Activated CD4-positive, alpha-beta memory T cell treated with anti-CD3 and anti-CD28 coated beads for 36 hours (primary cell): ENCODE data around the gene ZNF138. TPM values are rescaled to one million over a fixed set of nuclear protein-coding genes. Genes with fewer than 3 reads are reported as not detected.
A peak's percentile ranks its signal among the peaks of the same experiment; 100 is the strongest.
"Not testable (repeated sequence)": the region's sequence is repeated elsewhere in the genome, so short reads cannot be mapped to it uniquely, and the experiment has no call there.

ENCODE experiments used
- CTCF ChIA-PET: fragments of 350-600 bp; sonication (Branson Sonifier 250); formaldehyde crosslinking; loops from one replicate; lab custom pipeline; 2021; ENCODE audit warnings: antibody characterized with exemption, inconsistent platforms; lab: Charles Lee
- POLR2A ChIA-PET: fragments of 350-600 bp; sonication (Branson Sonifier 250); formaldehyde crosslinking; loops from one replicate; lab custom pipeline; 2021; ENCODE audit warnings: antibody characterized with exemption; lab: Charles Lee
- DNase-seq: peaks from one replicate; pipeline ENCODE4 v3.0.0-alpha.2; 2020
- H3K27ac Mint-ChIP-seq: one replicate; pipeline ENCODE4 v1.8.0; 2021; ENCODE audit warnings: mixed read lengths
- H3K27me3 Mint-ChIP-seq: one replicate; pipeline ENCODE4 v1.8.0; 2021; ENCODE audit warnings: mixed read lengths
- H3K36me3 Mint-ChIP-seq: one replicate; pipeline ENCODE4 v1.8.0; 2021; ENCODE audit warnings: mixed read lengths
- H3K4me1 Mint-ChIP-seq: one replicate; pipeline ENCODE4 v1.8.0; 2021; ENCODE audit warnings: low read depth, mixed read lengths
- H3K4me3 Mint-ChIP-seq: one replicate; pipeline ENCODE4 v1.8.0; 2021; ENCODE audit warnings: mild to moderate bottlenecking, mixed read lengths
- H3K9me3 Mint-ChIP-seq: one replicate; pipeline ENCODE4 v1.8.0; 2021; ENCODE audit warnings: mixed read lengths
- intact Hi-C: fragments of 100-400 bp; cut with micrococcal nuclease; formaldehyde crosslinking; loops from one replicate; pipeline ENCODE4 v1.15.1; 2023
- total RNA-seq, 2 experiments: library from RNA; stranded (reverse); gene quantifications; one replicate each; pipeline ENCODE4 v1.2.3, GENCODE V29; 2021

ZNF138 gene
- 10 to 100 TPM; 10.3 to 10.5 TPM for total RNA-seq

DNA sequence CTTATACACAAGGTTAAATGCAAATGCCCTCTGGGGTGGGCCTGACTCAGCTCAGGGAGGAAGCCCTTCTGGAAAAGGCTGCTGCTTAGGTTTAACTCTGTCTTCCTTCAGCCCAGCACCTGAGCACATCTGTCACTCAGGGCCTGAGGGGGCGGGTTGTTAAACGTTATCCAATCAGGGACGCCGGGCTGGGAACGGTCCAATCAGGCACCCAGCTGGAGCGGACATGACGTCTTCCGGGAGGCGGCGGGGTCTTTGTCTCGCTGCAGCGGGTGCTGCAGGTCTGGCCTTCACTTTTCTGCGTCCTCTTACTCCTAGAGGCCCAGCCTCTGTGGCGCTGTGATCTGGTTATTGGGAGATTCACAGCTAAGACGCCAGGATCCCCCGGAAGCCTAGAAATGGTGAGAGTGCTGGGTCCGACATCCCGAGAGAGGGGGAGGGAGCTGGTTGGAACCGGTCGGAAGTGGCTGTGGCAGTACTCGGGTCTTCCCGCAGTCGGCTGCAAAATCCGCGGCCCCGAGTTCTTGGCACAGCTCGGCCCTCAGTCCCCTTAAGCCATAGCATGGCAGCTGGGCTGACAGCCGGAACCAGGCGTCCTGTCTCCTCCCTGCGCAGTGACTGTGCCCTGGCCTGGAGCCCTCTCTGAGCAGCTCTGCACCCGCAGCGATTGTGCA is at the start of gene ZNF138:
ZNF138 (plus strand) TSS at position 258 of the 674 bp plus-strand sequence; CDS start at position 399, 141 bp downstream.
- Mint-ChIP-seq H3K4me3 (peak within 1 kb of the TSS; percentile 99), H3K36me3 (peaks cover 16% of the 10 kb centered on the region), H3K9me3 (no peaks in the 10 kb centered on the region), H3K27me3 (no peaks in the 10 kb centered on the region), H3K4me1 (peaks cover 18% of the 10 kb centered on the region), H3K27ac (peak within 1 kb of the TSS; percentile 97)
- peak; percentile 97 for DNase-seq
- ChIA-PET CTCF (interaction anchor here (1.2 kb wide), 2 partner anchors 13 to 109 kb away, joined by 3 to 4 read pairs; partner anchors contain the start of gene ZNF273), POLR2A (interaction anchor here (0.6 to 1.6 kb wide), 7 partner anchors 10 to 487 kb away, joined by 3 to 10 read pairs (median 3); partner anchors contain the start of genes ERV3-1, ZNF107, ZNF273 and ZNF736)
- intact Hi-C loops: loop anchor here (1.0 to 10.0 kb wide), 7 partner anchors 93 to 578 kb away; partner anchors contain the start of genes ERV3-1, ZNF107, ZNF273 and ZNF680

DNA sequence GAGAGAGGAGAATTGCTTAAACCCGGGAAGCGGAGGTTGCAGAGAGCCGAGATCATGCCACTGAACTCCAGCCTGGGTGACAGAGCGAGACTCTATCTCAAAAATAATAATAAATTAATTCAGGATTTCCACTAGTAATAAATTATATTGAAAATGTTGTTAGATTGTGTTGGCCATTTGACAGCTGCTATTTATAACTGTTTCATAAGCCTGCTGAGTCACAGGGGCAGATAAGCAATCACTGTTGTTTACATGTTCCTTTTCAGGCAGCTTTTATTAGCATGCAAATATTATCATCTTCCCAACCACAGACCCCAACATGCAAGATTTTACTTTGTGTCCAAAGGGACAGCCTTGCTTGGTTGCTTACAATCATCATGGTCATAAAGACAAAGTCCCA is 49.5 kb upstream of the ZNF138 start:
- no peak overlapping the region for H3K27ac Mint-ChIP-seq
- H3K9me3 Mint-ChIP-seq: peaks cover 20% of the 10 kb centered on the region
- ChIA-PET POLR2A (no interaction called here), CTCF (no interaction called here)
- H3K36me3 Mint-ChIP-seq: no peaks in the 10 kb centered on the region
- no peaks in the 10 kb centered on the region for H3K27me3 Mint-ChIP-seq
- H3K4me3 Mint-ChIP-seq: no peak overlapping the region
- intact Hi-C loops: no loop called here
- no peaks in the 10 kb centered on the region for H3K4me1 Mint-ChIP-seq
- DNase-seq: no peak

DNA sequence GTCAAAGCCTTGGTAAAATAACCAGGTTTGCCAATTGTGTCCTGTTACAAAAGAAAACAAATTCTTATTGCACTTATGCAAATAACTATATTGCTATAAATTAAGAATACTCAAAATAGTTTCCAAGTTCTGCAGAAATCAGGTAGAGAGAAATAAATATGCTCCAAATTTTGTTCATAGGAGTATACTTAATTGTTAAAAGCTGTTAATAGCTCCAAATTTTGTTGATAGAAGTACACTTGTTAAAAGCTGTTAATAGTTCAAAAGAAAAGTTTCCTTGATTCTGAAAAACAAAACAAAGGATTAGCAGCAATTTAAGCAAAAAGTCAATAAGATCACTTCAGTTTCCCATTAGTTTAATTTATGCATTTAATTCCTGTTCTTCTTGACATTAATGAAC is 46.4 kb upstream of the ZNF138 start:
- CTCF ChIA-PET: no interaction called here
- no peaks in the 10 kb centered on the region for H3K4me1 Mint-ChIP-seq
- no peak for DNase-seq
- H3K27ac Mint-ChIP-seq: no peak overlapping the region
- H3K27me3 Mint-ChIP-seq: no peaks in the 10 kb centered on the region
- POLR2A ChIA-PET: no interaction called here
- H3K36me3 Mint-ChIP-seq: no peaks in the 10 kb centered on the region
- no peak overlapping the region for H3K4me3 Mint-ChIP-seq
- peaks cover 18% of the 10 kb centered on the region for H3K9me3 Mint-ChIP-seq
- intact Hi-C loops: no loop called here

DNA sequence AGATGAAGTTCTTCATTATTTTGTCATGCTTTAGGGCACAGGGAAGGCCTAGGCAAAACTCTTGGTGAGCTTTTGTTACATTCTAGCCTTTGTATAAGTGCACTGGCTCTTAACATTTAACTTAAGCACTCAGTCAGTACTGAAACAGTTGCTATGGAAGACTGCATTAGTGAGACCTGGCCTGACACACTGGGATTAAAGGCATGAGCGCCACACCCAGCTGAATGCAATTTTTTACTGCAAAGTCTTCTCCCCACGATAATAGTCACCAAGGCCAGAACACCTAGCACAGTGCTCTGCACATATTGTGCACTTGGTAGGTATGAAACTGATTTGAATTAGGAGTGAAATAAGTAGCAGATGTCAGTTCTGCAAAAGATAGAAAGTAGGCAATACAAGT is 41.2 kb upstream of the ZNF138 start:
- H3K36me3 Mint-ChIP-seq: no peaks in the 10 kb centered on the region
- intact Hi-C loops: no loop called here
- POLR2A ChIA-PET: no interaction called here
- no peaks in the 10 kb centered on the region for H3K27me3 Mint-ChIP-seq
- no peak overlapping the region for H3K4me3 Mint-ChIP-seq
- peaks cover 6% of the 10 kb centered on the region for H3K9me3 Mint-ChIP-seq
- no peaks in the 10 kb centered on the region for H3K4me1 Mint-ChIP-seq
- CTCF ChIA-PET: no interaction called here
- no peak for DNase-seq
- no peak overlapping the region for H3K27ac Mint-ChIP-seq

DNA sequence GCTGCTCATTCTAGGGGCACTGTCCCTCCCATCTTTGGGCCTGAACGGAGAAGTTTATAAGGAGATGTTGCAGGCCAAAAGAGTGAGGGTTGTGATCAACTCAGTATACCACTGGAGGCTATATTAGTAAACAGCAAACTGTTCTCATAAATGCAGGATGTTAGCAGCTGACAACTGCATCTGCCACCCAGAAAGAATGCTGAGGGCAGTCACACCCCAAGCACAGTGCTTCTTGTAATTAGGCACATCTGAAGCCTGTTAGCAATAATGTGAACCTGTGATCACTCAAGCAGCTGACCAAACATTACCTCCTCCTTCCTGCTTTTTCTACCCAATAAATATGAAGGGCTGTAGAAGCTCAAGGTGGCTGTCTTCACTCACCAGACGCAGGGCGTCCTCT is 38.4 kb upstream of the ZNF138 start:
- intact Hi-C loops: no loop called here
- ChIA-PET POLR2A (no interaction called here), CTCF (no interaction called here)
- no peak for DNase-seq
- no peaks in the 10 kb centered on the region for H3K36me3 Mint-ChIP-seq
- no peaks in the 10 kb centered on the region for H3K27me3 Mint-ChIP-seq
- H3K4me1 Mint-ChIP-seq: no peaks in the 10 kb centered on the region
- no peaks in the 10 kb centered on the region for H3K9me3 Mint-ChIP-seq
- no peak overlapping the region for H3K4me3 Mint-ChIP-seq
- H3K27ac Mint-ChIP-seq: no peak overlapping the region

DNA sequence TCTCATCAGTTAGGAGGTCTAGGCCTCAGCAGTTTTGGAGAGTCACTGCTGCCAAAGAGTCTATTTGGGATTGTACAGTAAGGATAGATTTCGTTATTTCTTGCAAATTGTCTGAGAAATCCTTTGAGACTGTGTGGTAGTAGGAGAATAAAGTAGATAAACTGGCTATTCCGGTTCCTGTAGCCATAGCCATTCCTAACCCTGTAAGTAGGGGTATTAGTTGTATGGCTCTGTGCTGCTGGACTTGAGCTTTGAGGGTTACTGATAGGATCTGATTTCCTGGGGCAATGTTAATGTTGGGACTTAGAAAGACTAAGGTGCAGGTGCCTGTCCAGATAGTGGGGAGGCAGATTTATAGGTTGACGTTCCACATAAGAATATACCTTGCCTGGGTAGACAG is 36.1 kb upstream of the ZNF138 start:
- H3K9me3 Mint-ChIP-seq: no peaks in the 10 kb centered on the region
- no peak overlapping the region for H3K27ac Mint-ChIP-seq
- POLR2A ChIA-PET: no interaction called here
- H3K4me3 Mint-ChIP-seq: no peak overlapping the region
- intact Hi-C loops: no loop called here
- H3K27me3 Mint-ChIP-seq: no peaks in the 10 kb centered on the region
- DNase-seq: no peak
- H3K4me1 Mint-ChIP-seq: no peaks in the 10 kb centered on the region
- CTCF ChIA-PET: no interaction called here
- H3K36me3 Mint-ChIP-seq: no peaks in the 10 kb centered on the region

DNA sequence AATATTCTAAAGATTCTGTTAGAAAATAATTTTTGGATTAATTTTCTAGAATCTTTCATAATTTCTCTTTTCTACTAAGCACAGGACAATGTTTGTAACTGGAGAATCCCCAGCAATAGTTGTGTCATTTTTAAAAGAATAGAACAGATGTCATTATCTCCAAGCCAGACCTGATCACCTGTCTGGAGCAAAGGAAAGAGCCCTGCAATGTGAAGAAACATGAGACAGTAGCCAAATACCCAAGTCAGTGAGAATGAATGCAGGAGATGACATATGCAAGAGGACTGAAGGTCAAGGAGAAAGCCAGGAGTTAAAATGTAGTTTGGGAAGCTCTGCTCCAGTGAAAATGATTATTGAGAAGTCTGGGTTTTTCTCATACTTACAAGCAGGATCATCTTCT is 25.4 kb upstream of the ZNF138 start:
- no peak for DNase-seq
- H3K36me3 Mint-ChIP-seq: no peaks in the 10 kb centered on the region
- H3K4me1 Mint-ChIP-seq: no peaks in the 10 kb centered on the region
- H3K9me3 Mint-ChIP-seq: no peaks in the 10 kb centered on the region
- CTCF ChIA-PET: no interaction called here
- no peaks in the 10 kb centered on the region for H3K27me3 Mint-ChIP-seq
- intact Hi-C loops: no loop called here
- POLR2A ChIA-PET: no interaction called here
- no peak overlapping the region for H3K27ac Mint-ChIP-seq
- no peak overlapping the region for H3K4me3 Mint-ChIP-seq

DNA sequence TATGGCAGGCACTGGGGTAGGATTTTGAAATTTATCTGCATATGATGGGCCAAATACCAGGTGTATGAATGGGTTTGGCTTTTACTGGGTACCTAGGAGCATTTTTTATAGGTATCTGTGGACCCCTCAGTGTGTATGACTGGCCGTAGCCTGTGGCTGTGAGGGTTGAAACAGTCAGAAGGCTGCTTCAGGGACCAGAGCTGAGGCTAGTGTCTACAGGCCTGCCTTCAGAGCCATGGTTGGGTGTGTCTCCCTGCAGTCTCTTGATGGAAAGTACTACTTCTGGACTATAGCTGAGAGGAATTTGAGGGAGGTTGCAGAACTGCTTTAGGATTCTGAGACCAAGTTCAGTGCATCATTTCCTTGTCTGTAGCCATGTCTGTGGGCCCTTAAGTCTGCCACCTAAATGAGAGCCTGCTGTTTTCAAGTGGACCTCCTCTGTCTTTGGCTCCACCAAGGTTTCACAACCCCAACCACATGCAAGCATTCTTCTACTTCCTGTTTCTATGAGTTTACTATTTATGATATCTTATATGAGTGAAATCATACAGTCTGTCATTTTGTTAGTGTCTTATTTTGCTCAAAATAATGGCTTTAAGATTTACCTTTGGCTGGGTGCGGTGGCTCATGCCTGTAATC is 19.9 kb upstream of the ZNF138 start:
- intact Hi-C loops: no loop called here
- Mint-ChIP-seq H3K9me3 (no peaks in the 10 kb centered on the region), H3K36me3 (no peaks in the 10 kb centered on the region), H3K27me3 (no peaks in the 10 kb centered on the region), H3K4me1 (no peaks in the 10 kb centered on the region), H3K4me3 (no peak overlapping the region), H3K27ac (no peak overlapping the region)
- DNase-seq: no peak
- POLR2A ChIA-PET: no interaction called here
- CTCF ChIA-PET: no interaction called here

DNA sequence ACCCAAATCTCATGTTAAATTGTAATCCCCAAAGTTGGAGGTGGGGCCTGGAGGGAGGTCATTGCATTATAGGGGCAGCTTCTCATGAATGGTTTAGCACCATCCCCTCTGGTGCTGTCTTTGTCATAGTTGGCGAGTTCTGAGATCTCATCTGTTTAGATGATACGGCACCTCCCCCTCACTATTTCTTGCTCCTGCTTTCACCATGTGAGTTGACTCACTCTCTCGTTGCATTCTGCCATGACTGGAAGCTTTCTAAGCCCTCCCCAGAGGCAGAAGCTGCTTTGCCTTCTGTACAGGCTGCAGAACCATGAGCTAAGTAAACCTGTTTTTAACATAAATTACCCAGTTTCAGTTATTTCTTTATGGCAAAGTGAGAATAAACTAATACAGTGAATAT is 18.9 kb upstream of the ZNF138 start:
- Mint-ChIP-seq H3K9me3 (no peaks in the 10 kb centered on the region), H3K27ac (no peak overlapping the region), H3K4me3 (no peak overlapping the region), H3K4me1 (no peaks in the 10 kb centered on the region), H3K36me3 (no peaks in the 10 kb centered on the region), H3K27me3 (peaks cover 2% of the 10 kb centered on the region)
- DNase-seq: no peak
- POLR2A ChIA-PET: no interaction called here
- CTCF ChIA-PET: no interaction called here
- intact Hi-C loops: no loop called here

DNA sequence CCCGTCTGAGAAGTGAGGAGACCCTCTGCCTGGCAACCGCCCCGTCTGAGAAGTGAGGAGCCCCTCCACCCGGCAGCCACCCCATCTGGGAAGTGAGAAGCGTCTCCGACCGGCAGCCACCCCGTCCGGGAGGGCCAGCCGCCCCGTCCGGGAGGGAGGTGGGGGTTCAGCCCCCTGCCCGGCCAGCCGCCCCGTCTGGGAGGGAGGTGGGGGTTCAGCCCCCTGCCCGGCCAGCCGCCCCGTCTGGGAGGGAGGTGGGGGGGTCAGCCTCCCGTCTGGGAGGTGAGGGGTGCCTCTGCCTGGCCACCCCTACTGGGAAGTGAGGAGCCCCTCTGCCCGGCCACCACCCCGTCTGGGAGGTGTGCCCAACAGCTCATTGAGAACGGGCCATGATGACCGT is 9.4 kb upstream of the ZNF138 start:
- H3K9me3 Mint-ChIP-seq, H3K36me3 Mint-ChIP-seq, CTCF ChIA-PET, H3K27me3 Mint-ChIP-seq, H3K27ac Mint-ChIP-seq, POLR2A ChIA-PET, H3K4me1 Mint-ChIP-seq, H3K4me3 Mint-ChIP-seq, DNase-seq, intact Hi-C loops: not testable (repeated sequence)

DNA sequence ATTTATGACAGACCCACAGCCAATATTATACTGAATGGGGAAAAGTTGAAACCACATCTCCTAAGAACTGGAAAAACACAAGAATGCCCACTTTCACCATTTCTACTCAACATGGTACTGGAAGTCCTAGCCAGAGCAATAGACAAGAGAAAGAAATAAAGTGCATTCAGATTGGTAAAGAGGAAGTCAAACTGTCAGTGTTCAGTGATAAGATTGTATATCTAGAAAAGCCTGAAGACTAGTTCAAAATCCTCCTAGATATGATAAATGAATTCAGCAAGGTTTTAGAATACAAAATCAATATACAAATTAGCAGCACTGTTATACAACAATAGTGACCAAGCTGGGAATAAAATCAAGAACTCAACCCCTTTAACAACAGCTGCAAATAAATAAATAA is 6.9 kb upstream of the ZNF138 start:
- H3K27me3 Mint-ChIP-seq: peaks cover 1% of the 10 kb centered on the region
- DNase-seq: no peak
- CTCF ChIA-PET: no interaction called here
- no peaks in the 10 kb centered on the region for H3K9me3 Mint-ChIP-seq
- H3K36me3 Mint-ChIP-seq: no peaks in the 10 kb centered on the region
- intact Hi-C loops: no loop called here
- no peak overlapping the region for H3K4me3 Mint-ChIP-seq
- no peak overlapping the region for H3K27ac Mint-ChIP-seq
- H3K4me1 Mint-ChIP-seq: no peaks in the 10 kb centered on the region
- POLR2A ChIA-PET: no interaction called here

DNA sequence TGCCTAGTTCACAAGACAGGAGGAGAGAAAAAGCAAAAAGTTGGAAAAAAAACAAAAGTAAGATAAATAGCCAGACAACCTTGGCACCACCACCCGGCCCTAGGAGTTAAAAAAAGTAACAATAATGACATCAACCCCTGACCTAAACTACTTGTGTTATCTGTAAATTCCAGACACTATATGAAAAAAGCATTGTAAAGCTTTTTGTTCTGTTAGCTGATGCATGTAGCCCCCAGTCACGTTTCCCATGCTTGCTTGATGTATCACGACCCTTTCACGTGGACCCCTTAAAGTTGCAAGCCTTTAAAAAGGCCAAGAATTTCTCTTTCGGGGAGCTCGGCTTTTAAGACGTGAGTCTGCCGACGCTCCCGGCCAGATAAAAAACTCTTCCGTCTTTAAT is 5.0 kb upstream of the ZNF138 start:
- H3K27me3 Mint-ChIP-seq, H3K9me3 Mint-ChIP-seq, H3K4me1 Mint-ChIP-seq, H3K4me3 Mint-ChIP-seq, POLR2A ChIA-PET, intact Hi-C loops, H3K27ac Mint-ChIP-seq, CTCF ChIA-PET, H3K36me3 Mint-ChIP-seq, DNase-seq: not testable (repeated sequence)
